Right lobe of liver (tissue), 6 donors: ENCODE data around the gene CCDC136. TPM values are rescaled to one million over a fixed set of nuclear protein-coding genes. Genes with fewer than 3 reads are reported as not detected.

Experiments used
- ATAC-seq, 4 donors: fragments of 200-7000 bp; cut with Tn5 transposase; one replicate each; pipeline ENCODE4 v1.9.1; 2020; ENCODE audit warnings: mild to moderate bottlenecking in 4 of 4, moderate library complexity in 4 of 4
- DNase-seq, 3 donors: peaks; one replicate each; pipeline ENCODE4 v3.0.0-alpha.2; 2020
- H3K27ac ChIP-seq, 3 donors: fragments of 200-600 bp; one replicate each; pipeline ENCODE4 v1.8.0; 2022
- H3K27me3 ChIP-seq, 2 donors: fragments of 200-600 bp; one replicate each; pipeline ENCODE4 v1.8.0; 2022
- H3K36me3 ChIP-seq, 4 donors: fragments of 200-600 bp; sonication (generic) in 1 of 4; one replicate each; pipeline versions ENCODE4 v1.5.1 to v1.8.0; 2017 to 2022; ENCODE audit warnings: control low read depth in 1 of 4
- H3K4me1 ChIP-seq, 4 donors: fragments of 200-600 bp; sonication (generic) in 1 of 4; one replicate each; pipeline versions ENCODE4 v1.5.1 to v1.8.0; 2017 to 2022; ENCODE audit warnings: control low read depth in 1 of 4
- H3K4me3 ChIP-seq, 3 donors: fragments of 200-600 bp; one replicate each; pipeline ENCODE4 v1.8.0; 2022
- H3K9me3 ChIP-seq, 4 donors: fragments of 200-600 bp; sonication (generic) in 1 of 4; one replicate each; pipeline versions ENCODE4 v1.5.1 to v1.8.0; 2017 to 2022; ENCODE audit warnings: control low read depth in 1 of 4
- POLR2A ChIP-seq: fragments of 450-650 bp; IDR thresholded peaks from one replicate; pipeline ENCODE4 v1.6.1; 2017; ENCODE audit warnings: antibody characterized with exemption, mild to moderate bottlenecking
- WGBS: methylation state at CpG from one replicate; pipeline ENCODE4 v1.1.6; 2018; ENCODE audit warnings: low coverage, low lambda C conversion rate; ENCODE audit not compliant: insufficient coverage; ENCODE audit errors: missing lambda C conversion rate; 5-methylcytosine and 5-hydroxymethylcytosine counted together
- intact Hi-C, 2 donors: fragments of 100-400 bp; cut with DNase I; formaldehyde crosslinking; loops; one replicate each; pipeline versions ENCODE4 v1.11.2 to v1.14.1; 2022
- total RNA-seq, 6 experiments: library from RNA; depleted of rRNA in 2 of 6; stranded (reverse); fragments of >200 nt in 2 of 6; fragmentation: NEBNext Ultra II Directional in 3 of 6; extraction: Animal tissue kit (Norgen Biotek cat#: 25700) in 3 of 6; gene quantifications; one replicate each; pipeline versions ENCODE4 v1.1.0 to v1.2.4, GENCODE V29; 2016 to 2023
- TF ChIP-seq, protein P1 (sequence below), 4 donors: fragments of 200-600 bp in 3 of 4; fragments of 450-650 bp in 1 of 4; IDR thresholded peaks; one replicate each; pipeline versions ENCODE4 v1.5.1 to v1.8.0; 2016 to 2022; ENCODE audit warnings: antibody characterized with exemption in 4 of 4, mild to moderate bottlenecking in 2 of 4
- donor health status: DM: no; HTN: yes; CAD: no.
- donor health status: DM: no; HTN: no; CAD: no.
- donor health status: DM: no; HTN: no; CAD: no.
- donor health status: DM: no; HTN: yes; CAD: no.
- donor health status: DM: no; HTN: yes; CAD: no.

Gene CCDC136
- total RNA-seq, 6 experiments from 2014 or later = 0.16 to 0.70 (median 0.20) TPM; not detected in 2

GRCh38 chr7:128845987-128846386, 54.2 kb downstream of the CCDC136 start:
- no CpG with 5 or more reads among the region's 19 CpGs for WGBS
- H3K27me3 ChIP-seq = no peaks in the 10 kb centered on the region
- TF ChIP-seq, protein P1, sequence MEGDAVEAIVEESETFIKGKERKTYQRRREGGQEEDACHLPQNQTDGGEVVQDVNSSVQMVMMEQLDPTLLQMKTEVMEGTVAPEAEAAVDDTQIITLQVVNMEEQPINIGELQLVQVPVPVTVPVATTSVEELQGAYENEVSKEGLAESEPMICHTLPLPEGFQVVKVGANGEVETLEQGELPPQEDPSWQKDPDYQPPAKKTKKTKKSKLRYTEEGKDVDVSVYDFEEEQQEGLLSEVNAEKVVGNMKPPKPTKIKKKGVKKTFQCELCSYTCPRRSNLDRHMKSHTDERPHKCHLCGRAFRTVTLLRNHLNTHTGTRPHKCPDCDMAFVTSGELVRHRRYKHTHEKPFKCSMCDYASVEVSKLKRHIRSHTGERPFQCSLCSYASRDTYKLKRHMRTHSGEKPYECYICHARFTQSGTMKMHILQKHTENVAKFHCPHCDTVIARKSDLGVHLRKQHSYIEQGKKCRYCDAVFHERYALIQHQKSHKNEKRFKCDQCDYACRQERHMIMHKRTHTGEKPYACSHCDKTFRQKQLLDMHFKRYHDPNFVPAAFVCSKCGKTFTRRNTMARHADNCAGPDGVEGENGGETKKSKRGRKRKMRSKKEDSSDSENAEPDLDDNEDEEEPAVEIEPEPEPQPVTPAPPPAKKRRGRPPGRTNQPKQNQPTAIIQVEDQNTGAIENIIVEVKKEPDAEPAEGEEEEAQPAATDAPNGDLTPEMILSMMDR (IDR thresholded peaks at IDR 0.05) = no peak
- no peak for TF ChIP-seq POLR2A
- intact Hi-C loops = no loop called here
- no peak overlapping the region for H3K27ac ChIP-seq
- no peak for DNase-seq
- no peak overlapping the region for H3K4me3 ChIP-seq
- H3K4me1 ChIP-seq = no peaks in the 10 kb centered on the region
- no peaks in the 10 kb centered on the region for H3K36me3 ChIP-seq
- H3K9me3 ChIP-seq = no peaks in the 10 kb centered on the region
- ATAC-seq = no peak

- Histone ChIP-seq H3K36me3 (no peaks in the 10 kb centered on the region), H3K4me3 (no peak overlapping the region), H3K27me3 (no peaks in the 10 kb centered on the region), H3K9me3 (no peaks in the 10 kb centered on the region), H3K27ac (no peak overlapping the region), H3K4me1 (no peaks in the 10 kb centered on the region)
- ATAC-seq = no peak
- intact Hi-C loops = no loop called here
- DNase-seq = no peak
- WGBS = 80% methylated on average over 10 of the region's 14 CpGs
- no peak for TF ChIP-seq POLR2A
- TF ChIP-seq, protein P1 (IDR thresholded peaks at IDR 0.05) = no peak
Measured at GRCh38 chr7:128846781-128847444, 55.1 kb downstream of the CCDC136 start.

DNA sequence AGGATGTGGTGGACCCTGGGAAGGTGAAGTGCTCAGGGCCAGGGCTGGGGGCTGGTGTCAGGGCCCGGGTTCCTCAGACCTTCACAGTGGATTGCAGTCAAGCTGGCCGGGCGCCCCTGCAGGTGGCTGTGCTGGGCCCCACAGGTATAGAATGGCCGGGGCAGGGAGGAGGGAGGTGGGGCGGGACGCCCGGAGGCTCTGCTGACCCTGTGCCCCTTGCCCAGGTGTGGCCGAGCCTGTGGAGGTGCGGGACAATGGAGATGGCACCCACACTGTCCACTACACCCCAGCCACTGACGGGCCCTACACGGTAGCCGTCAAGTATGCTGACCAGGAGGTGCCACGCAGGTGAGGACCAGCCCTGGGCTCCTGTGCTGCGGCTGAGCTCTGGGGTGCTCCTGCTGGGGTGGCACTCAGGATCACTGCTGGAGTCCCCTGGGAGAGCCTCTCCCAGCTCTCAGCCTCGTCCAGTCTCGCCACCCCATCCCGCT, 56.0 kb downstream of the CCDC136 start:
- no peak for DNase-seq
- ATAC-seq = peak in 1 of 4 donors; percentile 10
- H3K9me3 ChIP-seq = no peaks in the 10 kb centered on the region

DNA sequence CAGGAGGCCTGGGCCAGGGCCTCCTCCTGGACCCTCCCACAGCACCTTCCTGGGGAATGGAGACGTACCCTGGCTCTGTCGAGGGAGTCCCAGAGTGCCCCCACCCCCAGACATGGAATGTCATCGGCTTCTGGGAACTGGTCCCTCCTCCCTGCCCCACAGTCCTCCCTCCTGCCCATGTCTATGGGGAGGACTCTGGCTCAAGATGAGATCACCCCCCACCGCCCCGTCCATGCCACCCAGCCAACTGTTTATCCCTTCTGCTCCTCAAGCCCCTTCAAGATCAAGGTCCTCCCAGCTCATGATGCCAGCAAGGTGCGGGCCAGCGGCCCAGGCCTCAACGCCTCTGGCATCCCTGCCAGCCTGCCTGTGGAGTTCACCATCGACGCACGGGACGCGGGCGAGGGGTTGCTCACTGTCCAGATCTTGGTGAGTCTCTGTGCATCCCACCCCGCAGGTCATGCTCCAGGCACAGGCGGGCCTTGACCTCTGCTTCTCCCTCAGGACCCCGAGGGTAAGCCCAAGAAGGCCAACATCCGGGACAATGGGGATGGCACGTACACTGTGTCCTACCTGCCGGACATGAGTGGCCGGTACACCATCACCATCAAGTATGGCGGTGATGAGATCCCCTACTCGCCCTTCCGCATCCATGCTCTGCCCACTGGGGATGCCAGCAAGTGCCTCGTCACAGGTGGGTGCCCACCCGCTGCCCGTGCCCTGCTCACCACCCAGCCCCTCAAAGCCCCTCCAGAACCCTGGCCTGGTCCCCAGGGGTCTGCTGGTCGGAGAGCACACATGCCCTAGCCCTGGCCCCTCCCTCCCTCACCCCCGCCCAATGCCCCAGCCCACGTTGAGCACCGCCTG, 56.8 kb downstream of the CCDC136 start:
- Histone ChIP-seq H3K4me1 (no peaks in the 10 kb centered on the region), H3K9me3 (no peaks in the 10 kb centered on the region), H3K27me3 (no peaks in the 10 kb centered on the region), H3K27ac (no peak overlapping the region), H3K36me3 (no peaks in the 10 kb centered on the region), H3K4me3 (no peak overlapping the region)
- no peak for DNase-seq
- ATAC-seq = no peak
- no peak for TF ChIP-seq POLR2A
- TF ChIP-seq, protein P1 (IDR thresholded peaks at IDR 0.05) = no peak
- intact Hi-C loops = no loop called here
- WGBS = 87% methylated on average over 6 of the region's 31 CpGs

More for the DNA sequence above, 56.0 kb downstream of the CCDC136 start:
- intact Hi-C loops = no loop called here
- no CpG with 5 or more reads among the region's 17 CpGs for WGBS
- H3K27me3 ChIP-seq = no peaks in the 10 kb centered on the region
- no peak overlapping the region for H3K4me3 ChIP-seq
- no peak overlapping the region for H3K27ac ChIP-seq
- no peak for TF ChIP-seq POLR2A
- TF ChIP-seq, protein P1 (IDR thresholded peaks at IDR 0.05) = no peak
- H3K36me3 ChIP-seq = no peaks in the 10 kb centered on the region
- no peaks in the 10 kb centered on the region for H3K4me1 ChIP-seq
